SK-N-SH (cell line): ENCODE results near the gene SYNDIG1L. TPM values are rescaled to one million over a fixed set of nuclear protein-coding genes. Genes with fewer than 3 reads are reported as not detected.

Source experiments
- CTCF ChIA-PET: fragments of 300-600, 350-600 bp; formaldehyde crosslinking; extraction: SDS; loops from one replicate; lab custom pipeline; 2021; lab: Yijun Ruan, JAX
- POLR2A ChIA-PET: fragments of 350-600 bp; sonication (Branson Sonifier 250); formaldehyde crosslinking; extraction: SDS; loops from one replicate; lab custom pipeline; 2020; ENCODE audit warnings: antibody characterized with exemption, inconsistent platforms; lab: Yijun Ruan, JAX
- DNase-seq: peaks from one replicate; pipeline ENCODE4 v3.0.0; 2012
- H2AFZ ChIP-seq: fragments of 200-600 bp; sonication (generic); 2 replicates; pipeline ENCODE4 v1.8.1; 2016; ENCODE audit warnings: antibody characterized with exemption, mild to moderate bottlenecking, low read depth
- H3F3A ChIP-seq: fragments of 200-600 bp; sonication (generic); replicated peaks from 2 replicates; pipeline ENCODE3; 2016; ENCODE audit warnings: antibody characterized with exemption, mild to moderate bottlenecking; ENCODE audit not compliant: insufficient read depth
- H3K27ac ChIP-seq, 2 experiments: fragments of 200-500 bp in 1 of 2; fragments of 200-600 bp in 1 of 2; sonication (Bioruptor generic) in 1 of 2; sonication (generic), shearing (Covaris generic) in 1 of 2; 2 replicates each; pipeline versions ENCODE4 v1.5.1 to v1.6.1; 2014 to 2016; ENCODE audit warnings: low read depth in 2 of 2, inconsistent platforms in 1 of 2, low read length in 1 of 2, mild to moderate bottlenecking in 1 of 2, mixed read lengths in 1 of 2
- H3K27me3 ChIP-seq: fragments of 200-600 bp; sonication (generic), shearing (Covaris generic); 2 replicates; pipeline ENCODE4 v1.6.1; 2016; ENCODE audit warnings: mixed run types; ENCODE audit not compliant: insufficient read depth
- H3K36me3 ChIP-seq, 2 experiments: fragments of 200-500 bp in 1 of 2; fragments of 200-600 bp in 1 of 2; sonication (Bioruptor generic) in 1 of 2; sonication (generic) in 1 of 2; replicated peaks in 1 of 2; 2 replicates each; pipeline versions ENCODE3 to v1.5.1; 2014 to 2016; ENCODE audit warnings: low read length in 1 of 2, mild to moderate bottlenecking in 1 of 2; ENCODE audit not compliant: insufficient read depth in 2 of 2, control insufficient read depth in 1 of 2
- H3K4me1 ChIP-seq, 2 experiments: fragments of 200-500 bp in 1 of 2; fragments of 200-600 bp in 1 of 2; sonication (Bioruptor generic) in 1 of 2; sonication (generic), shearing (Covaris generic) in 1 of 2; 2 replicates each; pipeline versions ENCODE4 v1.5.1 to v1.6.1; 2014 to 2016; ENCODE audit warnings: low read depth in 1 of 2, low read length in 1 of 2, mixed run types in 1 of 2; ENCODE audit not compliant: insufficient read depth in 2 of 2, control insufficient read depth in 1 of 2
- H3K4me2 ChIP-seq: fragments of 200-600 bp; sonication (generic), shearing (Covaris generic); 2 replicates; pipeline ENCODE4 v1.6.1; 2017; ENCODE audit warnings: mixed run types
- H3K4me3 ChIP-seq, 2 experiments: fragments of 200-500 bp in 1 of 2; fragments of 200-600 bp in 1 of 2; sonication (Bioruptor generic) in 1 of 2; sonication (generic), shearing (Covaris generic) in 1 of 2; 2 replicates each; pipeline versions ENCODE4 v1.5.1 to v1.8.1; 2014 to 2016; ENCODE audit warnings: low read depth in 2 of 2, inconsistent platforms in 1 of 2, low read length in 1 of 2, mild to moderate bottlenecking in 1 of 2, mixed read lengths in 1 of 2, moderate library complexity in 1 of 2
- H3K79me2 ChIP-seq: fragments of 200-600 bp; sonication (generic); 2 replicates; pipeline ENCODE4 v1.8.1; 2017; ENCODE audit warnings: mild to moderate bottlenecking; ENCODE audit not compliant: insufficient read depth
- H3K9ac ChIP-seq: fragments of 200-600 bp; sonication (generic); 2 replicates; pipeline ENCODE4 v1.6.1; 2017; ENCODE audit warnings: mixed run types
- H3K9me2 ChIP-seq: fragments of 200-600 bp; sonication (generic); 2 replicates; pipeline ENCODE4 v1.6.1; 2017; ENCODE audit warnings: mixed run types
- H3K9me3 ChIP-seq: fragments of 200-600 bp; sonication (generic); 2 replicates; pipeline ENCODE4 v1.6.1; 2017; ENCODE audit warnings: mixed run types, mild to moderate bottlenecking, moderate library complexity
- H4K20me1 ChIP-seq: fragments of 200-600 bp; sonication (generic); 2 replicates; pipeline ENCODE4 v1.6.1; 2017; ENCODE audit warnings: mild to moderate bottlenecking, mixed run types; ENCODE audit not compliant: insufficient read depth
- CHD2 ChIP-seq: fragments of 150-350 bp; IDR thresholded peaks from 2 replicates; pipeline ENCODE4 v1.6.1; 2018; ENCODE audit warnings: low read length; ENCODE audit not compliant: partially characterized antibody
- ELF1 ChIP-seq: IDR thresholded peaks from 2 replicates; pipeline ENCODE4 v1.4.0; 2012
- IRF3 ChIP-seq: fragments of 150-350 bp; IDR thresholded peaks from 2 replicates; pipeline ENCODE4 v1.6.1; 2016; ENCODE audit warnings: mild to moderate bottlenecking, low read depth, low read length
- JUND ChIP-seq: IDR thresholded peaks from 2 replicates; pipeline ENCODE4 v1.4.0; 2012
- MXI1 ChIP-seq: IDR thresholded peaks from 2 replicates; pipeline ENCODE4 v1.6.1; 2012; ENCODE audit warnings: mild to moderate bottlenecking, low read depth, low read length, improper control_type of control experiment
- NFIC ChIP-seq: IDR thresholded peaks from 2 replicates; pipeline ENCODE4 v1.4.0; 2012; ENCODE audit warnings: borderline replicate concordance
- NRF1 ChIP-seq: IDR thresholded peaks from 2 replicates; pipeline ENCODE4 v1.6.1; 2012; ENCODE audit warnings: low read depth, mild to moderate bottlenecking, low read length
- SIN3A ChIP-seq: IDR thresholded peaks from 2 replicates; pipeline ENCODE4 v1.6.1; 2012; ENCODE audit warnings: low read depth, mild to moderate bottlenecking, low read length, moderate library complexity, borderline replicate concordance
- SMC3 ChIP-seq: IDR thresholded peaks from 2 replicates; pipeline ENCODE4 v1.6.1; 2012; ENCODE audit warnings: low read depth, low read length, improper control_type of control experiment
- TEAD4 ChIP-seq: IDR thresholded peaks from 2 replicates; pipeline ENCODE4 v1.4.0; 2012; ENCODE audit warnings: mild to moderate bottlenecking, borderline replicate concordance; ENCODE audit not compliant: insufficient read depth
- WGBS: methylation state at CpG from one replicate; pipeline ENCODE4 v1.1.6; 2017; ENCODE audit warnings: low lambda C conversion rate; 5-methylcytosine and 5-hydroxymethylcytosine counted together
- polyA plus RNA-seq, 3 experiments: library from polyadenylated mRNA; depleted of rRNA; stranded (reverse); fragments of >200 nt; gene quantifications; 2 replicates each; pipeline ENCODE4 v1.2.3, GENCODE V29; 2012
- TF ChIP-seq, protein P1 (sequence below): IDR thresholded peaks from 2 replicates; pipeline ENCODE4 v1.4.0; 2012; ENCODE audit warnings: low read depth, borderline replicate concordance
- TF ChIP-seq, protein P2 (sequence below): IDR thresholded peaks from 2 replicates; pipeline ENCODE4 v1.4.0; 2012; ENCODE audit warnings: low read depth, borderline replicate concordance

SYNDIG1L gene
- polyA plus RNA-seq, 1 of the 3 experiments (the other 2 are of a cell fraction), result not detected

- Histone ChIP-seq H3K4me1 (no peaks in the 10 kb centered on the region; a peak in 1 of 4 replicates), H3K4me2 (no peak overlapping the region), H3K9ac (no peak overlapping the region), H3K27me3 (peaks cover 44% of the 10 kb centered on the region; the same call in 1 of the 2 replicates), H3K9me2 (no peaks in the 10 kb centered on the region), H3K36me3 (no peaks in the 10 kb centered on the region), H3F3A (no peaks in the 10 kb centered on the region), H3K4me3 (no peak overlapping the region), H3K9me3 (no peaks in the 10 kb centered on the region), H3K79me2 (no peaks in the 10 kb centered on the region), H4K20me1 (no peaks in the 10 kb centered on the region), H3K27ac (no peak overlapping the region), H2AFZ (no peak overlapping the region)
- no peak for DNase-seq
- CTCF ChIA-PET, result interaction anchor here (1.0 to 1.6 kb wide), 3 partner anchors 31 to 84 kb away, joined by 3 to 4 read pairs (median 4); no protein-coding TSS in a partner anchor
- WGBS, result 58% methylated on average over 2 of the region's 2 CpGs
- POLR2A ChIA-PET, result no interaction called here
- TF ChIP-seq SIN3A (no peak), JUND (no peak)
- TF ChIP-seq, protein P1, sequence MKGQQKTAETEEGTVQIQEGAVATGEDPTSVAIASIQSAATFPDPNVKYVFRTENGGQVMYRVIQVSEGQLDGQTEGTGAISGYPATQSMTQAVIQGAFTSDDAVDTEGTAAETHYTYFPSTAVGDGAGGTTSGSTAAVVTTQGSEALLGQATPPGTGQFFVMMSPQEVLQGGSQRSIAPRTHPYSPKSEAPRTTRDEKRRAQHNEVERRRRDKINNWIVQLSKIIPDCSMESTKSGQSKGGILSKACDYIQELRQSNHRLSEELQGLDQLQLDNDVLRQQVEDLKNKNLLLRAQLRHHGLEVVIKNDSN, result no peak
These were observed 31.5 kb downstream of the SYNDIG1L start for GRCh38 chr14:74394549-74394948.

DNA sequence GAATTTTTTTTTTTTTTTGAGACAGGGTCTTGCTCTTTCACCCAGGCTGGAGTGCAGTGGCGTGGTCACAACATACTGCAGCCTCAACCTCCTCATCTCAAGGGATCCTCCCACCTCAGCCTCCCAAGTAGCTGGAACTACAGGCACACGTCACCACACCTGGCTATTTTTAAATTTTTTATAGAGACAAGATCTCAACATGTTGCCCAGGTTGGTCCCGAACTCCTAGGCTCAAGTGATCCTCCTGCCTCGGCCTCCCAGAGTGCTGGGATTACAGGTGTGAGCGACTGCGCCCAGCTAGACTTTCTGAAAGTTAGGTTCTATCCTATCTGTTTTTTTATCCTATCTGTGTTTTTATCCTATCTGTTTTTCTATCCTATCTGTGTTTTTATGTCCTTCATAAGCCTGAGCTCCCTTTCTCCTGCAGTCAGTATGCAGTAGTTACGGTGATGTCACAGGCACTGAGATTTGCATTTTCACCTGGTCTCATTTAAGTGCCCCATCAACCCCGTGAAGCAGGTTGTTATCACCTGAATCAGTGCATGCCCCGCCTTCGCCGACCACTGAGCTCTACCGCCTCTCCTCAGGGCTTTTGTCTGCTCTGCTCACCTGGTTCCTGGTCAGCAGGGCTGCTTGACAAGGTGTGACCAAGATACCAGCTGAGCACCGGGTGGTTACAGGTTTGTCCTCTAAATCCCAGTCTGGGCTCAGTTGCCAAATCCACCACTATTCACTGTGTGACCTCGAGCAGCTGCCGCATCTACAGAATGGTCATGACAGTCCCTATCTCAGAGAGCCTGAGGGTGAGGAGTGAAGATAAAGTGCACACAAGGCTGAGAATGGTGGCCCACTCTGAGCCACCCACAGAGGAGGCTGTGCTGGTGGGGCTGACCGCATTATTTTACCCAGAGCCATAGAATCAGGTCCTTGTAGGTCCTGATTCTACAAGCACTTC is 33.1 kb downstream of the SYNDIG1L start:
- H3K9ac ChIP-seq, result no peak overlapping the region
- no peaks in the 10 kb centered on the region; a peak in 1 of 4 replicates for H3K4me1 ChIP-seq
- no peaks in the 10 kb centered on the region for H3F3A ChIP-seq
- ChIA-PET CTCF (interaction anchor here (1.6 to 1.8 kb wide), 2 partner anchors 85 to 86 kb away, joined by 4 to 9 read pairs; no protein-coding TSS in a partner anchor), POLR2A (no interaction called here)
- no peaks in the 10 kb centered on the region for H3K9me2 ChIP-seq
- no peak overlapping the region for H3K27ac ChIP-seq
- H3K4me2 ChIP-seq, result no peak overlapping the region
- H3K79me2 ChIP-seq, result no peaks in the 10 kb centered on the region
- H3K4me3 ChIP-seq, result no peak overlapping the region
- no peaks in the 10 kb centered on the region for H3K9me3 ChIP-seq
- WGBS, result 56% methylated on average over 16 of the region's 16 CpGs
- no peaks in the 10 kb centered on the region for H3K36me3 ChIP-seq
- H4K20me1 ChIP-seq, result no peaks in the 10 kb centered on the region
- TF ChIP-seq TEAD4 (no peak), ELF1 (no peak), IRF3 (no peak), SMC3 (no peak), NRF1 (no peak), CHD2 (no peak), NFIC (no peak), JUND (no peak), MXI1 (no peak)
- TF ChIP-seq, protein P2, sequence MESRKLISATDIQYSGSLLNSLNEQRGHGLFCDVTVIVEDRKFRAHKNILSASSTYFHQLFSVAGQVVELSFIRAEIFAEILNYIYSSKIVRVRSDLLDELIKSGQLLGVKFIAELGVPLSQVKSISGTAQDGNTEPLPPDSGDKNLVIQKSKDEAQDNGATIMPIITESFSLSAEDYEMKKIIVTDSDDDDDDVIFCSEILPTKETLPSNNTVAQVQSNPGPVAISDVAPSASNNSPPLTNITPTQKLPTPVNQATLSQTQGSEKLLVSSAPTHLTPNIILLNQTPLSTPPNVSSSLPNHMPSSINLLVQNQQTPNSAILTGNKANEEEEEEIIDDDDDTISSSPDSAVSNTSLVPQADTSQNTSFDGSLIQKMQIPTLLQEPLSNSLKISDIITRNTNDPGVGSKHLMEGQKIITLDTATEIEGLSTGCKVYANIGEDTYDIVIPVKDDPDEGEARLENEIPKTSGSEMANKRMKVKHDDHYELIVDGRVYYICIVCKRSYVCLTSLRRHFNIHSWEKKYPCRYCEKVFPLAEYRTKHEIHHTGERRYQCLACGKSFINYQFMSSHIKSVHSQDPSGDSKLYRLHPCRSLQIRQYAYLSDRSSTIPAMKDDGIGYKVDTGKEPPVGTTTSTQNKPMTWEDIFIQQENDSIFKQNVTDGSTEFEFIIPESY, result no peak
- no peak for DNase-seq
- peaks cover 31% of the 10 kb centered on the region; the same call in 1 of the 2 replicates for H3K27me3 ChIP-seq
- H2AFZ ChIP-seq, result no peak overlapping the region
